ENCODE results near the gene TMCO4. TPM values are rescaled to one million over a fixed set of nuclear protein-coding genes. Genes with fewer than 3 reads are reported as not detected.

Gene TMCO4
- total RNA-seq, 1 donor from 2014 or later: 6.7 TPM

DNA sequence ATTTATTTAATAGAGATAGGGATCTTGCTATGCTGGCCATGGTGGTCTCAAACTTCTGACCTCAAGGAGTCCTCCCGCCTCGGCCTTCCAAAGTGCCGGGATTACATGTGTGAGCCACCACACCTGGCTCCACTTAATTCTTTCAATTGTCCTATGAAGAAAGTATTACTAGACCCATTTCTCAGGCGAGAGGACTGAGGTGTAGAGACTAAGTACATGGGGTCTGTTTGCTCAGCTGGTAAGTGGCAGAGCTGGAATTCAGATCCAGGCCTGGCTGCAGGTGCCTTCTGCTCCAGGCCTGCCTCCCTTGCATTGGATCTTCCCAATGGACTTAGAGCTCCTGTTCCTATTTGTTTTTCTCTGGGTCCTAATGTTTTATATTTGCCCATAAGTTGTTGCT, 79.5 kb downstream of the TMCO4 start:
- no peak for DNase-seq (ENCODE audit: low read depth in 2 of 2)

DNA sequence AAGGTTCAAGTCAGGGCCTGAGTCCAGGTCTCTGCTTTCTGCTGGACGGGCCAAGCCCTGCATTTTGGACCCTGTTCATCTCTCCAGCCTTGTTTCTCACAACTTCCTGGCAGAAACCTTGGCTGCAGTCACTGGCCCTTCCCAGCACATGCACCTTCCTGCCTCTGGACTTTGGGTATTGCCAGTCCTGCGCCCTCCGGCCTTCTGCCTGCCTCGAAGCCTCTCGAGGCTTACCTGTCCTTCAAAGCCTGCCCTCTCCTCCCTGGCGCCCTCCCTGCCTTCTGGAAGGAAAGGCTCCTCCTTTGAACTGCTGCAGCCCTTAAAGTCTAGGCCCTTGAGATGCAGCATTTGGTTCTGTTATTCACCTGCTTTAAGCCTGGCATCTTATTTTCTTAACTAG, 82.2 kb downstream of the TMCO4 start:
- DNase-seq (ENCODE audit: low read depth in 2 of 2): no peak

DNA sequence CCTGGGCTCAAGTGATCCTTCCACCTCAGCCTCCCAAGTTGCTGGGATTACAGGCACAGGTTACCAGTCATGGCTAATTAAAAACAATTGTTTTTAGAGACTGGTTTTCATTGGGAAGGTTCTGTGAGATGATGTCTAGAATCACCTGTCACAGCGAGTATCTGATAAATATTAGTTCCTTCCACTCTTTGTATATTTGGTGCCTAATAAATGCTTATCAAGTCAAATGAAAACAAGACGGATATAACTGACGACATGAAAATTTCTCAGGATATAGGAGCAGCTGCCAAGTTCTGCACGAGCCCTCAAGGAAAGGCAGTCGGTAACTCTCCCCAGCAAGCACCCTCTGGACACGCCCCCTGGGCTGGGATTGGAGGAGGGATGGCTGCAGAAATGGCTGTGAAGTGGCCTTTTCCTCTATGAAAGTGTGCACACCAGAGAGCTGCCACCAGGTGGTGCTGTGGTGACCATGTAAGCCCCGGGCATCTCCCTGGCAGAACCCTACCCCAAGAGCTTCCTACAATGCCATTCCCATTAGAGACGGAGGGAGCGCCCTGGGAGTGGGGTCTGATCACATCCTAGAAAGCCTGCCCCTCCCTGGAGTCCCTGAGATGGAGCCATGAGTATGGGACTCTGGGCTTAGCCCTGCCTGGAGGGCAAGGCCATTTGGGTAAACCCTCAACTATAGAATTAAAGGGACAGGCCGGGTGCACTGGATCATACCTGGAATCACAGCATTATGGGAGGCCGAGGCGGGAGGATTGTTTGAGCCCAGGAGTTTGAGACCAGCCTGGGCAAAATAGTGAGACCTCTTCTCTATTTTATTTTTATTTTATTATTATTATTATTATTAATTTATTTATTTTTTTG, 84.1 kb downstream of the TMCO4 start:
- peak; percentile 81 to 96 for DNase-seq (ENCODE audit: low read depth in 2 of 2)

DNA sequence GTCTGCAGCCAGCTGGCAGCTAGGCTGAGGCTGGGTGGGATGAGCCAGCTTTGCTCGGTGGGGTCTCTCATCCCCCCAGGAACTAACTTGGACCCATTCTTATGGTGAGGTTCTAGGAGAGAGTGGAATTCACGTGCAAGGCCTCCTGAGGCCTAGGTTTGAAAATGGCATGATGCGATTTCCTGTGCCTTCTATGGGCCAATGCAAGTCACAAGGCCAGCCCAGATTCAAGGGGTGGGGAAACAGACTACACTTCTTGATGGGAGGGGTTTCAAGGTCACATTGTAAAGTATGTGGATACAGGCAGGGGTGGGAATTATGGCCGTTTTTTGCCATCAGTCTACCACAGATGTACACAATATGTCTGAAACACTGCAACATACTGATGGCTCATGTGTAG, 86.8 kb downstream of the TMCO4 start:
- DNase-seq (ENCODE audit: low read depth in 2 of 2): no peak

DNA sequence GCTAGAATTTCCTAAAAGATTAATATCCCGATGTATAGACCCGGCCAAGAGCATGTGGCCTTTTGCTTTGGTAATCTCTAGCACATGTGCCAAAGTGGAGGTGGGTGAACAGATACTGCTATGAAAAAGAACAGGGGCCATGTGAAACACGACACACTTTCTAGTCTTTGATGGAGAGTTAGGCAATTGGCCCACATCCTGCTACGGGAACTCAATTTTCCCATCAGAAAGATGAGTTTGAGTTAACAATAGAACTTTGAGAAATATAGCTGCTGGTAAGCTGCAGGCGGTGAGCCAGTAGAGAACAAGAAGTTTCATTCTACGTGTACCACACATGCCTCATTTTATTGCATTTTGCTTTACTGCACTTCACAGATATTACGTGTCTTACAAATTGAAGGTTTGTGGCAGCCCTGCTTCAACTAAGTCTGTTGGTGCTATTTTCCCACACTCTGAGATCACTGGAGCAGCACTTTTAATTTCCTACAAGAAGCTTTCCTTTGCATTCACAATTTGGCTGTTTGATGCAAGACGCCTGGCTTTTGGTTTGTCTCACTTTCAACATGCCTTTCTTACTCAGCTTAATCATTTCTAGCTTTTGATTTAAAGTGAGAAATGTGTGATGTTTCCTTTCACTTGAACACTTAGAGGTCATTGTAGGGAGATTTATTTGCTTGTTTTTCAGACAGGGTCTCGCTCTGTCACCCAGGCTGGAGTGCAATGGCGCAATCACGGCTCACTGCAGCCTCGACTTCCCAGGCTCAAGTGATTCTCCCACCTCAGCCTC, 88.7 kb downstream of the TMCO4 start:
- no peak for DNase-seq (ENCODE audit: low read depth in 2 of 2)

DNA sequence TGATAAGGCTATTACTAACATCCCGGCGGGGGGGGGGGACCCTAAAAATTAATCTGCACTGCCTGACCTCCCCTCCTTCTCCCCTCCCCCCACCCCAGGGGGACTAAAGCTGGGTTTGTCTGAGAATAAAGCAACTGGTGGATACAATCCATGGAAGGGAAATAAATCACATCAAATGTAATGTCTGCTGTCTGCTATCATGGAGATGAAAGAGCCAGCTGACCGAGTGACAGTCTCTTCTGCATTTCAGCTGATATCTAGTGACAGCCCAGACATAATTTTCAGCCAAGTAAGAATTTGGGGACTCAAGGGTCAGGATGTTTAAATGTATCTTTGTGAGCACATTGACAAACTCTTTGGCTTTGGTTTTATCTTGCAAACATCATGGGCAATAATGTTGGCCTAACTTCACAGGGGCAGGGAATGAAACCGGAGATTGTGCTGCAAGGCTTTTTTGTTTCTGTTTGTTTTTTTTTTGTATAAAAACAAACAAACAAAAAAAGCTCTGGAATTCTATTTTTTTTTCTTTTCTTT, 90.4 kb downstream of the TMCO4 start:
- no peak for DNase-seq (ENCODE audit: low read depth in 2 of 2)

DNA sequence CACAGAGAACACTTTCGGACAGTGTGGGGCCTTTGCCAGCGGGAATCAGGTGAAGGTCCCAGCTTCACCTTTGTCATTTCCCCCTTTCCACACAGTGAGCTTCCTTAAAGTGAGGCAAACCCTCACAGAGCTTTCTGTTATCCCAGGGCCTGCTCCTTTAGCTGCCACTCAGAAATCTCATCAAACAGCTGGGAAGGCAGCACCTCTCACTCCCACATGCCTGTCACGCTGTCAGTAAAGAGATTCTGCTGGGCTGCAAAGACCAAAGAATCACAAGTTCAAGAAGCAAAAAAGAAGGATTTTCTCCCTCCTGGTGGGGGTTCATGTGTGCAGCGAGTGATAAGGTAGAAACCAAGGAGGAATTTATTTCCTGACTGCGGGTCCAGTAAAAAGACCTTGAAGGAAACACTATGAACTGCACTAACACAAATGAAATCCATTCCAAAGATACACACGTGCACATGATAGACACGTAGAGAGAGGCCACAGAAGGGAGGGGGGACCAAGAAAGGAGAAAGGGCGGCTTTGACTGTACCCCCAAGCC, 91.1 kb downstream of the TMCO4 start:
- no peak for DNase-seq (ENCODE audit: low read depth in 2 of 2)

DNA sequence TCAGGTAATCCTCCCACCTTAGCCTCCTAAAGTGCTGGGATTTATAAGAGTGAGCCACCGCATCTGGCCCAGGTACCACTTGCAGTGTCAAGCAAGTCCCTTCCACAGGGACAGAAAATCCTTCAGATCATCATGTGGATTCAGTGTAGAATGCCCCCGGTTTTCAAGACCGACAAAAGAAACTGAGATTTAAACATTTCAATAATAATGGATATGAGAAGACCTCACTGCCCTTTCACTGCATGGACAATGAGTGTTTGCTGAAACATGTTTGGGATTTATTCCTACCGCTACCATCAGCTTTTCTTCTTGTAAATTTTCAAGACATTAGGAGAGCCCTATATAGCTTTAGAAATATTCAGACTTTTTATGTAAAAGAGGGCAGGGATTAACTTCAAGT, 93.6 kb downstream of the TMCO4 start:
- no peak for DNase-seq (ENCODE audit: low read depth in 2 of 2)

DNA sequence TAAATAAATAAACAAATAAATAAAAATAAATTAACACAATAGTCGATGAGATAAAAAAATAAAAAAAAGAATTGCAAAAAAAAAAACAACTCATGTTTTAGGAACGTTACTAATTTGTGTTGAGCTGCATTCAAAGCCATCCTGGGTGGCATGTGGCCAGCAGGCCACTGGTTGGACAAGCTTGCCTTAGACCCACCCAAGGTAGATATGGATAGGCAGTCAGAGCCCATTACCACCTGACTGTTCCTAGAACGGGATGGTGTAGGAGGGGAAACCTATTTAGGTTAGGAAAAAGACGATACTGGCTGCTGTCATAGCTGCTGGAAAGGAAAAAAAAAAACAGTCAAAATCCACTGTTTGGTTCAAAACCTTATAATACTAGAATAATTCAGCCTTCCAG, 94.3 kb downstream of the TMCO4 start:
- no peak for DNase-seq (ENCODE audit: low read depth in 2 of 2)

DNA sequence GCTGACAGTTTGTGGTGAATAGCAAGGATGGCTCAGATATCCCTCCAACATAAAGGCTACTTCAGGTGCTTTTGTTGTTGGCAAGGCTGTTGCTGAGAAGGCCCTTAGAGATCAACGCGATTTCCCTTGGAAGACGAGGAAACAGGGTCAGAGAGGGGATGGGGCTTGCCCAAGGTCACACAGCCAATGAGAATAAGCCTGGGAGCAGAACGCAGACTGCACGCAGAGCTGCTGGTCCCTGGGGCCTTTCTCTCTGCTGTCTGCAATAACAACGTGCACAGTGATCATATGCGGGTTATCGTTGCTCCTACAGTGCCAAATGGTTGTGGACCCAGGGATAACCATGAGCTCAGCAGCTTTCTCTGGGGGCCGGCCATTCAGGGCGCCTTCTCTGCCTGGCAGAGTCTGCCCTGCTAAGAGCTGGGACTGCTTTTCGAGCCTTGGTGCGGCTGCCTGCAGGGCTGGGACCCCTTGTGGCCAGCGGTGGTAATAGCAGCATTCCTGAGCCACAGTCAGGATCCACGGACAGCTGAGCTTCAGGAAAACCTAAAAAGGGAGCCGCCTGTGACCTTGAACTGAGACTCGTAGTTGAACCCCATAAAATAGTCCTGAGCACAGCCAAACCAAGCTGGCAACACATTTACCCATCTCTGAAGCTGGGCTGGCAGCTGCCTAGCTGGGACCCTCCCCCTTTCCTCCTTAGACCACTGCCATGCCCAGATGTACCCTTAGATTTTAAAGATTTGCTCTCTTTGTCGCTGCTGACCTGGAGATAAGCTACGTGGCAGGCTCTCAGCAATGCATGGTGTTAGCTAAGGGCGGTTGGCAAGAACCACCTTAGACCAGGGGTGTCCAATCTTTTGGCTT, 95.2 kb downstream of the TMCO4 start:
- peak; percentile 45 to 66 for DNase-seq (ENCODE audit: low read depth in 2 of 2)

DNA sequence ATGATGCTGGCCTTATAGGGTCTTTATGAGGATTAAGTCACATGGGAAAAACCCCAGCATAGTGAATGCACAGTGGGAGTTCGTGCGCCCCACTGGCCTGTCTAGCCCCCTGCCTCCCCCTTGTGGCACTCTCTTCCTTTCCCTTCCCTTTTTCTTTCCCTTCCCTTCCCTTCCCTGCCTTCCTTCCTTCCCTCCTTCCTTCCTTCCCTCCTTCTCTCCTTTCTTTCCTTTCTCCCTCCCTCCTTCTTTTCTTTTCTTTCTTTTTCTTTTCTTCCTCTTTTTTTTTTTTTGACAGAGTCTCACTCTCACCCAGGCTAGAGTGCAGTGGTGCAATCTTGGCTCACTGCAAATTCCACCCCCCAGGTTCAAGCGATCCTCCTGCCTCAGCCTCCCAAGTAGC, 96.4 kb downstream of the TMCO4 start:
- DNase-seq (ENCODE audit: low read depth in 2 of 2): no peak

DNA sequence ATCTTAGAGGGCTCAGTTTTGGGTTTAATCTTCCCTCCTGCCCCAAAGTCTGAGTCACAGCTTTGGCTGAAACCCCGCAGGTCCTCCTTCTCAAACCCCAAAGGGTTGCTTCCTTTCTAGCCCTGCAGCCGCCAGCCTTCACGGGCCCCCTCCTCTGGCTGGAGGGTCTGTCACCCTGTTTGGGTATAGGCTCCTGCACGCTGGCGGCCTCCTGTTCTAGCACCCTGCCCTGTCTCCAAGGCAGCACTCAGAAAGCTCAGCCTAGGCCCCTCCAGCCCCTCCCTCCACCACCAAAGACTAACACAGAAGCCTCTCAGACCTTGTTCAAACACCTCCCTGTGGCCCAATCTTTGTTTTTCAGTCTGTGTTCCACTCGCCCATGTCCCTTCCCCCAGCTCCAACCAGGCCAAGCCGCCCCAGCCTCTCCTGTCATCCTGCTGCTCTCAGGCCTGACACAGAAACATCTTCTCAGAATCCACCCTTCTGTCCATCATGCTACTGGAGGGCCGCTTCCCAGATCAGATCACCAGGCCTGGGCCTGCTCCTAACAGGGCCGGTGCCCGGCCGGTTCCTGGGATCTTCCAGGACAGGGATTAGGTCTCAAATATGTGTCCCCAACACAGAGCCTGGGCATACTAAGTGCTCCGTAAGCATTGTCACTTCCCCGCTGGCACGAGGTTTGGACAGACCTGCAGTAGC, 99.5 kb downstream of the TMCO4 start:
- no peak for DNase-seq (ENCODE audit: low read depth in 2 of 2)

DNA sequence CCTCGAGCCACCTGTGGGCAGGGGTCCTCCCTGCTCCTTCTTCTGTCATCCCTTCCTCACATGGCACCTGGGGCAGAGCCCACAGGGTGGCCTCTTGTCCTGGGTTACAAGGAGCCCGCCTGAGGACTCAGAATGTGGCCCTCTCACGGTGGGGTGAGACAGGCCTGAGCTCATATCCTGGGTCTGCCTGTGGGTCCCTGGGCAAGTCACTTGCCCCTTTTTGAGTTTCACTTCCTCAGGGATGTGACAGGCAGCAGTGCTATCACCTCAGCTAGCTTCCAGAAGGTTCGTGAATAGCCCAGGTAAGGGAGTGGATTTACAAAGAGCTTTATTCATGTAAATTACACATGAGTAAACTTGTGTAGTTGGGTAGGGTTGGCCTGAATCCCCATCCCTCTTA, 101.5 kb downstream of the TMCO4 start:
- DNase-seq (ENCODE audit: low read depth in 2 of 2): no peak

DNA sequence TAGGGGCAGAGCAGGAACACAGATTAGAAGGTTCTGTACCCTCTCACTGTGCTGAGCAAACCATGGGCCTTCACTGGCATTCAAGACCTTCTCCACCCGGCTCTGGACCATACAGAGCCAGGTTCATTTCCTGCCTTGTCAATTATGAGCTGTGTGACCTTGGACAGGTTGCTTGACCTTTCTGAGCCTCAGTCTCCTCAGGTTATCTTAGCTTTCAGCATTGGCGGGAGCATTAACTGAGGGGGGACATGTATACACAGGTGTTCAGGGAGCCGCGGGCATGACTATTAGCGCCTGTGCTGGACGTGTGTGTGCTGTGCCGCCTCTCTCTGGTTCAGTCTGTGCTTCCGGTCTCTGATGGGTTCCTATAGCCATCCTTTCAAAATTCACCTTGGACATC, 102.9 kb downstream of the TMCO4 start:
- no peak for DNase-seq (ENCODE audit: low read depth in 2 of 2)

DNA sequence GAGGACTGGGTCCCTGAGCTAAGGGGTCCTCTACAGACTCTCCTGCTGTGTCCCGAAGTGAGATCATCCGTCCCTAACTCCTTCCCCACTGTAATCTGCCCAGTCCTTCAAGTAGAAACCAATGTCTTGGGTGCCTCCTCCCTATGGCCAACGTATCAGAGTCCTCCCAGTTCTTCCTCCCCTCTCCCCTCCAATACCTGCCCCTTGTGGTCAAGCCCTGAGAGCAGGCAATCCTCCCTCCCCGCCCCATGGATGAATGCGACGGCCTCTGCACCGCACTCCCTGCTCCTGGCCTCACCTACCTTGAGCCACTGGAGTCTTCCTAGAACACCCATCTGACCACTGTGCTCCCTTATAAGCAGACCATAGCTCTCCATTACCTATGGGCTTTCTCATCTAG, 103.9 kb downstream of the TMCO4 start:
- DNase-seq (ENCODE audit: low read depth in 2 of 2): no peak

DNA sequence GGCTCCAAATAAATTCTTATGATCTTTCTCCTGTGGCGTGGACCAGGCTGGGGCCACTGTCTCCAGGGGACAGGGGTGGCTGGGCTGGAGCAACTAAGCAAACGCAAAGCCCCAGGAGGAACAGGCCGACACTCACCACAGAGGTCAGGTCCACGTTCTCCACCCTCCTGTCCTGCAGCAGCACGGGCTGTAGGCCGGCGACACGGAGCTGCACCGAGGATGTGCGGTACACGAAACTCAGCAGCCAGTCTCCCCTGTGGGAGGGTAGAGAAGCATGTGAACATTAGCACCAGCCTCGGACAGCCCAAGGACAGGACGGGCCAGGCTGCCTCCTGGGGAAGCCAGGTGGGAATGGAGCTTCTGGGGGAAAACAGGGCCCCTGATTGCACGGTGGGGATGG, 105.4 kb downstream of the TMCO4 start:
- DNase-seq (ENCODE audit: low read depth in 2 of 2): no peak

DNA sequence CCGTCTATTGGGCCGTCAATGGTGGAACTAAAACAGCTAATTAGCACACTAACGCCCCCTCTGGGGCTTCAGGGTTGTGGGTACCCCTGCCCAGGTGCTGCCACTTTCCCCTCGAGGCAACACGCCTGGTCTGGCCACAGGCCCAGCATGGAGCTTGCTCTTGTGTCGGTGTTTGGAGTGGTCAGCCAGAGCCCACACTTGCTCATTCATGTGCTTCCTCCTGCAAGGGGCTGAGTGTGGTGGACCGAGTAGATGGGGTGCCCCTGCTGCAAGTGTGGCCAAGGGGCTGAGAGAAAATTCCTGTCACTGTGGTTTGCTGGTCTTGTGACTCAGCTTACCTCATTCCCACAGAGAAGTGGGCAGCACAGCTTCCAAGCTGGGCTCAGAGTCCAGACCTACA, 109.4 kb downstream of the TMCO4 start:
- DNase-seq (ENCODE audit: low read depth in 2 of 2): no peak

DNA sequence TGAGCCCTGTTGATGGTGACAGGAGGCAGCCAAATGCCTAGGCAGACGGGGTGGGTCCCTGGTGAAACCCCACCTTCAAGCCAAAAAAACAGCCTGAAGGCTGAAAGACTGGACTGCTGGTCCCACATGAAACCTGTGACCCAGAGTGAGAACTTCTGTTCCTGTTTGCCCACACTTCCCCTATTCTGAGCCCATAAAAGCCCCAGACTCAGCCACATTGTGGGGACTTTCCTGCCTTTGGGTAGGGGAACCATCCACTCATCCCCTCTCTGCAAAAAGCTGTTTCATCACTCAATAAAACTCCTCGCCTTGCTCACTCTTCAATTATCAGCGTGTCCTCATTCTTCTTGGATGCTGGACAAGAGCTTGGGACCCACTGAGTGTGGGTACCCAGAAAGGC, 109.9 kb downstream of the TMCO4 start:
- DNase-seq (ENCODE audit: low read depth in 2 of 2): no peak

DNA sequence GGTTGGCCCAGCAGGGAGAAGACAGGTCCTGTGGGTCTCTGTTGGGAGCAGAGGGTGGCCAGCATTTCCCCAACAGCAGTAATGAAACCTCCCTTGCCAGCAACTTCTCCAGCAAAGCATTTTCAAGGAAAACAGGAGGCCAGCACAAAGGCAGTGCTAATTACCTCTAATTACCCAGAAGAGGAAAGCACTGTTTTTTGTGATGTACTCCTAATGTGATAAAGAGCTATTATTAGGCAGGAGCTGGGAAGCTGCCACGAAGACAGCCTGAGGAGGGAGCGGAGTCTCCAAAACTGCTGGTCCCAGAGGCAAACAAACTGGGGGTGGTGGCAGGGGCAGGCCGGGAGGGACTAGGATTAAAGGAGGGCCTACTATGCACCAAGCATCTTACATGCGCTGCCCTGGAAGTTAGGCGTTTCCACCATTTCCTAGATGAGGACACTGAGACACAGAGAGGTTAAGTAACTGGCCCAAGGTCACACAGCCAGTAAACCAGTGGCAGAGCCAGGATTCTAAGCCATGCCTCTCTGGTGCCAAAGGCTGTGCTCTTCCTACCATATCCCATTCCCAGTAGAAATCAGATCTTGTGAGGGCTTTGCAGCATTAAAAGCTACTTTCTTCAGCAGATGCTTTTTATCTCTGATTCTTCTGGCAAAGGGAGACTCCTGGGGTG, 110.5 kb downstream of the TMCO4 start:
- no peak for DNase-seq (ENCODE audit: low read depth in 2 of 2)

Data from dermis microvascular lymphatic vessel endothelial cell (primary cell).